ENCODE measurements around the gene GIMD1.
"Not testable (repeated sequence)": the region's sequence is repeated elsewhere in the genome, so short reads cannot be mapped to it uniquely, and the experiment has no call there.

GIMD1 gene

DNA sequence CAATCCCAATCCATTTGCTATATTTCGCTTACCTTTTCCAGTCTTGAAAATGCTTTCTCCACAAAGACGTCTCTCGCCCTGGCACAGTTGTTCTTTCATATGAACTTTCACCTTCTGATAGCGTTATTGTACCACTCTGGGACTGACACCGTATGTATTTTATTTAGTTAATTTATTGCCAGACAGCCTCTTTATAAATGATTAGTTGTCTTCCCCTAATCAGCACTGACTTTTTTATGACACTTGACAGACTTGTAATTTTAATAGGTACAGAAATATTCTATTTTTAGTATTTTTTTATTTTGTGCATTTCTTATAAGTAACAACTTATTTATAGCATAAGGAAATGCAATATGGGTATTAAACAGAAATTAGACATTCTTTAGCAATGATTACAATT, at the start of gene GIMD1:
Gene GIMD1 (minus strand): TSS at position 101 of the 400 bp plus-strand sequence. CDS start 1,343 bp downstream, outside the sequence.
- Histone ChIP-seq H3K27ac (no peak within 1 kb of the TSS), H3K4me3 (no peak within 1 kb of the TSS)

- Histone ChIP-seq H3K4me3 (no peak overlapping the region), H3K27ac (no peak overlapping the region)
Measured at GRCh38 chr4:106414366-106414765, 45.8 kb upstream of the GIMD1 start.

DNA sequence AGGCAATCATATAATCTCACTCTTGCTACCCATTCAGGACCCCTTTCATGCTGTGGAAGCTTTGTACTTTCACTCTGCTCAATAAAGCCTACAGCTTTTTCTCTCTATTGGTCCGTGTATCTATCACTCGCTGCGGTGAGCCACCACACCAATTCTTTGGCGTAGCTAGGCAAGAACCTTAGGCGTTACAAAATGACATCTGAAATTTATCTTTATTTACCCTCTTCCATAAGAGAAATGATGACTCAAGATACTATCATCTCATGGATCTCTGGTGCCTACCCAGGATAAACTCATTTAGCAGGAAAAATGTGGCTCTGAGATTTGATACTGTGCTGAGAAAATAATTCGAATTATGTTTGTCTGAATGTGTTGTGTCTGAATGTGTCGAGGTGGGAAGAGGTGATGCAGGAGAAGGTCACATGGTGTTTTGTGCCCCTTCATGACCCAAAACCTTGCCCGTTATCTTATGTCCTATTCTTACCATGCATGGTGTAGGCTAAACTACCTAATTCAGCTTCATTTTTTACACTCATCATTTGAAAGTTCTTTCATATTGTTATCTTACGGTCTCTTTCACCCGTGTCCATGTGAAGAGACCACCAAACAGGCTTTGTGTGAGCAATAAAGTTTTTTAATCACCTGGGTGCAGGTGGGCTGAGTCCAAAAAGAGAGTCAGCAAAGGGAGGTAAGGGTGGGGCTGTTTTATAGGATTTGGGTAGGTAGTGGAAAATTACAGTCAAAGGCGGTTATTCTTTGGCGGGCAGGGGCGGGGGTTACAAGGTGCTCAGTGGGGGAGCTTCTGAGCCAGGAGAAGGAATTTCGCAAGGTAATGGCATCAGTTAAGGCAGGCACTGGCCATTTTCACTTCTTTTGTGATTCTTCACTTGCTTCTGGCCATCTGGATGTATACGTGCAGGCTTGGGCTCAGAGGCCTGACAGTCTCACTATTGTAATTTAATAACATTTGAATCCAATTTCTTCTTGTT, 41.6 kb upstream of the GIMD1 start:
- no peak overlapping the region for H3K27ac ChIP-seq

GRCh38 chr4:106408004-106408403, 39.4 kb upstream of the GIMD1 start:
- H3K4me3 ChIP-seq, H3K27ac ChIP-seq: not testable (repeated sequence)

More for the DNA sequence above, 41.6 kb upstream of the GIMD1 start:
- no peak overlapping the region for H3K4me3 ChIP-seq

DNA sequence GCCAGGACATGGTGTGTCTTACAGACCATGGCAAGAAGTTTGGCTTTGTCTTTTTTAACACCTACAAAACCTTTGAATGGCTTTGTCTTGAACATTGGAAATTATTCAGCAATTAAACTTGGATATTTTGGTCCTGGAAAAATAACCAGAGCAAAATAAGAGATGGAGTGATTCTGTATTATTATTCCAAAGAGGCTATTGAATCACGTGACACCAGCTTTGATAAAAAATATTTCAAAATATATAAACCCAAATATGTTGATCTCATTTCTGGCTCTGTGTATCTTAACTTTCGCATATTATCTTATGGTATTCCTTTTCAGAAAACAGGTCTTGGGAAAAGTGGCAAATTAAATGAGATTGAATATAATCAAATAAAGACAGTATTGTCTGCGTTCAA, 32.6 kb upstream of the GIMD1 start:
- Histone ChIP-seq H3K4me3 (no peak overlapping the region), H3K27ac (no peak overlapping the region)

- not testable (repeated sequence) for H3K27ac ChIP-seq, H3K4me3 ChIP-seq
Measured at GRCh38 chr4:106398898-106399297, 30.3 kb upstream of the GIMD1 start.

- H3K27ac ChIP-seq, result no peak overlapping the region
- no peak overlapping the region for H3K4me3 ChIP-seq
Measured at GRCh38 chr4:106395582-106395981, 27.0 kb upstream of the GIMD1 start.

DNA sequence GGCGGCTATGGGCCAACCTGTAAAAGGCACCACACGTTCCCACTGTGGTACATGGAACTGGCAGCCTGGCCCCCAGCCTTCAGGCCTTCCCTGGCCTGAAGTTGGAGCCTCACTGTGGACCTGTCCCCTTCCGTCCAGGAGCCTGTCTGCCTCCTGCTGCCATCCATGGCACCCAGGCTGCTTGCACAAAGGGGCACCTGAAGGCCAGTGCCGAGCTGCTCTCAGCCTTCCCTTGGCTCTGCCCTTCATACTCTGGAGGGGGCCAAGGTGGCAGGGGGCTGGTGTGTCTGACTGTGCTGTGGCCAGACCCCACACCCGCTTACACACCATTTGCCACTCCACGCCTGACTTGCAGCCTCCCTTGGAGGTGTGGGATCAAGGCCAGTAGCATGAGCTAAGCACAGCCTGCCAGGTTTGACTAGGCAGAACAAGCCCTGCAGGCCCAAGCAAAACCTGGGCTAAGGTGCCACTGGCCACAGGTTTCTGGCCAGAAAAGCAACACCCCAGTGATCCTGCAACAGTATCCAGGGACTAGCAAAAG, 17.3 kb upstream of the GIMD1 start:
- H3K27ac ChIP-seq, result no peak overlapping the region
- H3K4me3 ChIP-seq, result no peak overlapping the region

- Histone ChIP-seq H3K27ac (no peak overlapping the region), H3K4me3 (no peak overlapping the region)
Measured at GRCh38 chr4:106384878-106385277, 16.3 kb upstream of the GIMD1 start.

GRCh38 chr4:106380179-106380578, 11.6 kb upstream of the GIMD1 start:
- Histone ChIP-seq H3K27ac (no peak overlapping the region), H3K4me3 (no peak overlapping the region)

GRCh38 chr4:106373026-106373425, 4.4 kb upstream of the GIMD1 start:
- Histone ChIP-seq H3K4me3 (no peak overlapping the region), H3K27ac (no peak overlapping the region)

- H3K4me3 ChIP-seq, result no peak overlapping the region
- no peak overlapping the region for H3K27ac ChIP-seq
Measured at GRCh38 chr4:106371161-106371560, 2.6 kb upstream of the GIMD1 start.

- H3K27ac ChIP-seq, result no peak overlapping the region
- H3K4me3 ChIP-seq, result no peak overlapping the region
Measured at GRCh38 chr4:106370214-106370613, 1.6 kb upstream of the GIMD1 start.

DNA sequence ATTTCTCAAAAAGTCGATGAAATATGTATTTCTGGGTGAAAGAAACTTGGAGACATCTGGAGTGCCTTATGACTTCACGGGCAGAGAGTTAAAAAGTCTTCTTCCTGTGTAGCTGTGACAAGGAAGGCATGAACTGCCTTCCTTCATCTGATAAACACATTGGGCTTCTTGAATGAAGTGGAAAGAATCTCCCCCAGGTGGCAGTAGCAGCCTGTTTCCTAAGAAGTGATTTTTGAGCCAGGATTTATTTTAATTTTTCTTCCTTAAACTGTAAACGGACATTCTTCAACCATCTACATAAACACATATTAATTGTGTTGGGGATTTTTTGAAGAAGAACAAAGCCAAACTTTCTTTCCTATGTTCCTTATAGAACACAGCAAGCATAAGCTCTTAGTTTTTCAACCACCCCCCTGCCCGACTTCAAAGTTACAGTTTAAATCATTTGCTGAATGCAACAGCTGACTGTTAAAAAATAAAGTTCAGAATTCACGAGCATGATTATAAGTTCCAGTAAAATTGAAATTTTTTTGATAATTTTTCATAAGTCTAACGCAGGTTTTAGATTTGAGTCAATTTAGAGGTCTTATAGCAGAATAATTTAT, 980 bp upstream of the GIMD1 start:
- Histone ChIP-seq H3K4me3 (no peak overlapping the region), H3K27ac (no peak overlapping the region)

GRCh38 chr4:106367072-106367471, 1.5 kb downstream of the GIMD1 start:
- no peak overlapping the region for H3K27ac ChIP-seq
- H3K4me3 ChIP-seq, result no peak overlapping the region

GRCh38 chr4:106366026-106366425, 2.6 kb downstream of the GIMD1 start:
- H3K27ac ChIP-seq, result peak overlapping the region in 5 of 21 experiments; percentile 23 to 56 (median 34)
- no peak overlapping the region for H3K4me3 ChIP-seq

DNA sequence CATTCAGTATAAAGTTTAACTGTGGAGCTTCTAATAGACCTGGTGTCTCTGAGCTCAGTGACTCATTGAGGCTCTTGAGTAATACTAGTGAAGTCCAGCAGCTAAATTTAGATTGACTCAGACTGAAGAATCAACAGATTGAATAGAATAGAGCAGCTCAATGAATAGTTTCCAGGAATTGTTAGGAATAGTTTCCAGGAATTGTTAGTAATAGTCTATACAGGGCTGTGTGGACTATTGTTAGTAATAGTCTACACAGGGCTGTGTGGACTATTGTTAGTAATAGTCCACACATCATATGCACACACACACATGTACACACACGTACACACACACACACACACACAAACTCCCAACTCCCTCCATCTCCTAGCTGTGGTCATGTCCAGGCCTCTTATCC, 3.0 kb downstream of the GIMD1 start:
- H3K4me3 ChIP-seq, result no peak overlapping the region
- H3K27ac ChIP-seq, result peak overlapping the region in 4 of 21 experiments; percentile 23 to 56 (median 35)

GRCh38 chr4:106364282-106364681, 4.3 kb downstream of the GIMD1 start:
- no peak overlapping the region for H3K27ac ChIP-seq
- no peak overlapping the region for H3K4me3 ChIP-seq

GRCh38 chr4:106362086-106362825, 6.3 kb downstream of the GIMD1 start:
- H3K27ac ChIP-seq, result no peak overlapping the region
- no peak overlapping the region for H3K4me3 ChIP-seq

DNA sequence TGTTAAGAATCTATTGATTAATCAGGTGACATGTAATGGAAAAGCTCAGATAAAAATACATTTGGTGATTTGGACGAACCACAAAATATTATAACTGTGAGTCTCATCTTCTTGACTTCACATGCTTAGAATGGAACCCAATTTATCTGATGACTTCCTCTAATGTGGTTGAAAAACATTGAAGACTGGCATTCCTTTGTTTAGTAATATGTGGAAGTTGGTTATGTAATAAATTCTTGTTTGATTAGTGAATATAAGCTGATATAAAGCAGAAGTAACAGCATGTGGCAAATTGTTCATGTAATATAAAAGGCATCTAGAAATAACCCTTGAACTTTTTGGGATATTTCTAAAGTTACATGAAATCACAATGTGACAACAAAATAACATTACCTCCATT, 9.7 kb downstream of the GIMD1 start:
- no peak overlapping the region for H3K4me3 ChIP-seq
- H3K27ac ChIP-seq, result no peak overlapping the region

All from skin epidermis (tissue), 12 donors.